HFF-Myc (cell line): Measurements from ENCODE around the gene FOXO3.

Source experiments
- DNase-seq: peaks from one replicate; pipeline ENCODE4 v3.0.0-alpha.2; 2011; ENCODE audit warnings: low read depth; ENCODE audit errors: extremely low read depth
- H3K4me3 ChIP-seq: replicated peaks from 2 replicates; pipeline ENCODE4 v1.5.1; 2011; ENCODE audit warnings: low read depth, mild to moderate bottlenecking, control low read depth, low read length
- CTCF ChIP-seq: IDR thresholded peaks from 2 replicates; pipeline ENCODE4 v1.5.1; 2012; ENCODE audit warnings: mild to moderate bottlenecking, low read depth, low read length, control low read depth; ENCODE audit errors: missing control alignments

Gene FOXO3

GRCh38 chr6:108637963-108638362 is 77.2 kb downstream of the FOXO3 start:
- H3K4me3 ChIP-seq: no peak overlapping the region
- no peak for TF ChIP-seq CTCF
- DNase-seq: no peak

GRCh38 chr6:108638993-108639392 is 78.3 kb downstream of the FOXO3 start:
- DNase-seq: no peak
- H3K4me3 ChIP-seq: no peak overlapping the region
- TF ChIP-seq CTCF: no peak

GRCh38 chr6:108640104-108640503 is 79.4 kb downstream of the FOXO3 start:
- H3K4me3 ChIP-seq: no peak overlapping the region
- DNase-seq: no peak
- no peak for TF ChIP-seq CTCF

GRCh38 chr6:108643184-108643583 is 82.5 kb downstream of the FOXO3 start:
- TF ChIP-seq CTCF: no peak
- H3K4me3 ChIP-seq: no peak overlapping the region
- DNase-seq: no peak

- no peak for TF ChIP-seq CTCF
- DNase-seq: no peak
Observed at GRCh38 chr6:108644252-108644651, 83.5 kb downstream of the FOXO3 start.

GRCh38 chr6:108648191-108648590 is 87.5 kb downstream of the FOXO3 start:
- TF ChIP-seq CTCF: no peak
- no peak for DNase-seq
- H3K4me3 ChIP-seq: no peak overlapping the region

More at GRCh38 chr6:108644252-108644651, 83.5 kb downstream of the FOXO3 start:
- no peak overlapping the region for H3K4me3 ChIP-seq

GRCh38 chr6:108650325-108650724 is 89.6 kb downstream of the FOXO3 start:
- TF ChIP-seq CTCF: no peak
- no peak for DNase-seq
- H3K4me3 ChIP-seq: no peak overlapping the region
